OCI-LY3 (cell line): ENCODE results near the gene DRD4.

Experiments used
- H2AFZ ChIP-seq: fragments of 200-600, 300-600 bp; shearing (Covaris generic); 2 replicates; pipeline ENCODE4 v1.6.0; 2014; ENCODE audit warnings: antibody characterized with exemption, low read depth, low read length
- H3K27ac ChIP-seq: fragments of 200-600, 300-600 bp; sonication (generic); 2 replicates; pipeline ENCODE4 v1.5.1; 2014; ENCODE audit warnings: mild to moderate bottlenecking, low read length, moderate library complexity, mixed read lengths
- H3K27me3 ChIP-seq: fragments of 200-600, 300-600 bp; sonication (generic); 2 replicates; pipeline ENCODE4 v1.6.1; 2014; ENCODE audit warnings: low read depth, low read length, mixed read lengths
- H3K36me3 ChIP-seq: fragments of 200-600, 300-600 bp; sonication (generic); replicated peaks from 2 replicates; pipeline ENCODE3; 2014; ENCODE audit warnings: low read depth, low read length, mixed read lengths
- H3K4me1 ChIP-seq: fragments of 300-600, 200-600 bp; sonication (generic); 2 replicates; pipeline ENCODE4 v1.6.1; 2014; ENCODE audit warnings: low read length, mixed read lengths
- H3K4me2 ChIP-seq: fragments of 200-600, 300-600 bp; sonication (generic); 2 replicates; pipeline ENCODE4 v1.6.1; 2014; ENCODE audit warnings: low read length, mixed read lengths
- H3K4me3 ChIP-seq: fragments of 300-600, 200-600 bp; sonication (generic); 2 replicates; pipeline ENCODE4 v1.5.1; 2014; ENCODE audit warnings: antibody characterized with exemption, mild to moderate bottlenecking, low read length, moderate library complexity
- H3K79me2 ChIP-seq: fragments of 300-600, 200-600 bp; shearing (Covaris generic); 2 replicates; pipeline ENCODE4 v1.6.1; 2014; ENCODE audit warnings: mild to moderate bottlenecking, low read length, mixed read lengths
- H3K9ac ChIP-seq: fragments of 300-600, 200-600 bp; shearing (Covaris generic); 2 replicates; pipeline ENCODE4 v1.6.0; 2014; ENCODE audit warnings: mild to moderate bottlenecking, low read length, moderate library complexity
- H3K9me3 ChIP-seq: fragments of 200-600, 300-600 bp; shearing (Covaris generic); 2 replicates; pipeline ENCODE4 v1.6.1; 2014; ENCODE audit warnings: low read length, mixed read lengths; ENCODE audit not compliant: insufficient read depth
- H4K20me1 ChIP-seq: fragments of 200-600, 300-600 bp; sonication (generic); 2 replicates; pipeline ENCODE4 v1.6.1; 2016; ENCODE audit warnings: low read length, mixed read lengths; ENCODE audit not compliant: insufficient read depth
- CTCF ChIP-seq: fragments of 200-600, 300-600 bp; sonication (generic); IDR thresholded peaks from 2 replicates; pipeline ENCODE4 v1.5.1; 2014; ENCODE audit warnings: antibody characterized with exemption, low read length, low read depth
- EZH2phosphoT487 ChIP-seq: fragments of 200-600 bp; shearing (Covaris generic); IDR thresholded peaks from 2 replicates; pipeline ENCODE4 v1.6.1; 2018; ENCODE audit warnings: antibody characterized with exemption, mixed run types, low read depth

Gene DRD4

GRCh38 chr11:610146-610801 lies 26.8 kb upstream of the DRD4 start:
- H2AFZ ChIP-seq, result no peak overlapping the region
- H3K36me3 ChIP-seq, result peaks cover 60% of the 10 kb centered on the region
- peaks cover 20% of the 10 kb centered on the region for H4K20me1 ChIP-seq
- no peak overlapping the region for H3K9ac ChIP-seq
- no peak overlapping the region for H3K4me3 ChIP-seq
- TF ChIP-seq EZH2phosphoT487, result no peak
- no peak for TF ChIP-seq CTCF
- H3K27me3 ChIP-seq, result no peaks in the 10 kb centered on the region
- H3K79me2 ChIP-seq, result peaks cover 4% of the 10 kb centered on the region; the same call in 1 of the 2 replicates
- no peak overlapping the region for H3K4me2 ChIP-seq
- no peaks in the 10 kb centered on the region for H3K9me3 ChIP-seq
- no peak overlapping the region for H3K27ac ChIP-seq
- peaks cover 9% of the 10 kb centered on the region for H3K4me1 ChIP-seq

GRCh38 chr11:611001-611996 lies 25.8 kb upstream of the DRD4 start:
- Histone ChIP-seq H4K20me1 (peaks cover 20% of the 10 kb centered on the region), H3K27me3 (no peaks in the 10 kb centered on the region), H3K79me2 (peaks cover 5% of the 10 kb centered on the region; the same call in 1 of the 2 replicates), H3K36me3 (peaks cover 56% of the 10 kb centered on the region), H3K27ac (no peak overlapping the region), H3K9ac (no peak overlapping the region), H3K4me2 (no peak overlapping the region), H3K4me1 (peaks cover 12% of the 10 kb centered on the region), H2AFZ (no peak overlapping the region), H3K9me3 (no peaks in the 10 kb centered on the region), H3K4me3 (no peak overlapping the region)
- no peak for TF ChIP-seq EZH2phosphoT487
- no peak for TF ChIP-seq CTCF

- Histone ChIP-seq H4K20me1 (peaks cover 20% of the 10 kb centered on the region), H3K9ac (no peak overlapping the region), H3K79me2 (peaks cover 5% of the 10 kb centered on the region; the same call in 1 of the 2 replicates), H3K9me3 (no peaks in the 10 kb centered on the region), H3K36me3 (peaks cover 50% of the 10 kb centered on the region), H3K4me3 (no peak overlapping the region), H2AFZ (no peak overlapping the region), H3K4me1 (peaks cover 20% of the 10 kb centered on the region), H3K27me3 (no peaks in the 10 kb centered on the region), H3K27ac (no peak overlapping the region), H3K4me2 (no peak overlapping the region)
- TF ChIP-seq EZH2phosphoT487, result no peak
- TF ChIP-seq CTCF, result no peak
Measured at GRCh38 chr11:612201-612960, 24.7 kb upstream of the DRD4 start.
